PC-9 (cell line): ENCODE results near the gene XCL2. TPM values are rescaled to one million over a fixed set of nuclear protein-coding genes. Genes with fewer than 3 reads are reported as not detected.

Experiments
- BruUV-seq: library from RNA; stranded (reverse); fragments of 400-500 nt; replicated peaks from 2 replicates; lab custom pipeline; 2021; lab: Mats Ljungman, UMichigan
- CTCF ChIA-PET: fragments of 300-600 bp; sonication (Branson Sonifier 250); formaldehyde crosslinking; loops from one replicate; lab custom pipeline; 2022; ENCODE audit warnings: antibody characterized with exemption; lab: Charles Lee
- POLR2A ChIA-PET: fragments of 300-600 bp; sonication (Branson Sonifier 250); formaldehyde crosslinking; loops from one replicate; lab custom pipeline; 2022; ENCODE audit warnings: antibody characterized with exemption; ENCODE audit not compliant: unreplicated experiment; lab: Charles Lee
- DNase-seq, 2 experiments: peaks; one replicate each; pipeline versions ENCODE4 v3.0.0 to v3.0.0-alpha.2; 2015 to 2022; ENCODE audit warnings: mixed read lengths in 1 of 2
- H2AFZ ChIP-seq: fragments of 200-600 bp; sonication (generic); 2 replicates; pipeline ENCODE4 v1.8.1; 2017; ENCODE audit warnings: antibody characterized with exemption
- H3F3A ChIP-seq: fragments of 200-600 bp; sonication (generic); 2 replicates; pipeline ENCODE4 v1.8.1; 2017; ENCODE audit warnings: antibody characterized with exemption, mild to moderate bottlenecking, low read depth; ENCODE audit not compliant: insufficient read depth
- H3K27ac ChIP-seq: fragments of 200-600 bp; sonication (generic); 2 replicates; pipeline ENCODE4 v1.6.1; 2016; ENCODE audit warnings: mixed run types
- H3K27me3 ChIP-seq: fragments of 200-600 bp; sonication (generic); 2 replicates; pipeline ENCODE4 v1.6.1; 2016; ENCODE audit warnings: low read depth, mixed run types; ENCODE audit not compliant: insufficient read depth
- H3K36me3 ChIP-seq: fragments of 200-600 bp; sonication (generic); 2 replicates; pipeline ENCODE4 v1.6.1; 2016; ENCODE audit warnings: low read depth, mixed run types
- H3K4me1 ChIP-seq: fragments of 200-600 bp; sonication (generic); replicated peaks from 2 replicates; pipeline ENCODE4 v1.6.1; 2016; ENCODE audit warnings: mixed run types; ENCODE audit not compliant: insufficient read depth
- H3K4me2 ChIP-seq: fragments of 200-600 bp; sonication (generic); 2 replicates; pipeline ENCODE4 v1.6.1; 2017; ENCODE audit warnings: mixed run types
- H3K4me3 ChIP-seq: fragments of 200-600 bp; sonication (generic); 2 replicates; pipeline ENCODE4 v1.6.1; 2016; ENCODE audit warnings: mixed run types
- H3K79me2 ChIP-seq: fragments of 200-600 bp; sonication (generic); 2 replicates; pipeline ENCODE4 v1.6.1; 2017; ENCODE audit warnings: low read depth, mixed run types
- H3K9me2 ChIP-seq: fragments of 200-600 bp; sonication (generic); 2 replicates; pipeline ENCODE4 v1.8.1; 2017; ENCODE audit warnings: mild to moderate bottlenecking; ENCODE audit not compliant: insufficient read depth
- H3K9me3 ChIP-seq: fragments of 200-600 bp; sonication (generic); 2 replicates; pipeline ENCODE4 v1.8.1; 2016; ENCODE audit warnings: low read depth; ENCODE audit not compliant: insufficient read depth
- H4K20me1 ChIP-seq: fragments of 200-600 bp; sonication (generic); 2 replicates; pipeline ENCODE4 v1.8.1; 2017; ENCODE audit not compliant: insufficient read depth
- EZH2 ChIP-seq: fragments of 200-600 bp; sonication (generic); IDR thresholded peaks from 2 replicates; pipeline ENCODE4 v1.8.0; 2017; ENCODE audit warnings: antibody characterized with exemption, low read depth
- intact Hi-C: fragments of 100-400 bp; cut with micrococcal nuclease; formaldehyde crosslinking; loops from one replicate; pipeline ENCODE4 v1.10.0; 2022; ENCODE audit not compliant: unreplicated experiment
- total RNA-seq: library from RNA; stranded (reverse); gene quantifications from 2 replicates; pipeline ENCODE4 v1.2.3, GENCODE V29; 2021
- TF ChIP-seq, protein P1 (sequence below): fragments of 200-600 bp; sonication (generic); conservative IDR thresholded peaks from 2 replicates; pipeline ENCODE4 v1.6.1; 2017; ENCODE audit warnings: mixed run types, antibody characterized with exemption, mild to moderate bottlenecking, moderate library complexity

Gene XCL2
- total RNA-seq, 1 experiment from 2014 or later: not detected

DNA sequence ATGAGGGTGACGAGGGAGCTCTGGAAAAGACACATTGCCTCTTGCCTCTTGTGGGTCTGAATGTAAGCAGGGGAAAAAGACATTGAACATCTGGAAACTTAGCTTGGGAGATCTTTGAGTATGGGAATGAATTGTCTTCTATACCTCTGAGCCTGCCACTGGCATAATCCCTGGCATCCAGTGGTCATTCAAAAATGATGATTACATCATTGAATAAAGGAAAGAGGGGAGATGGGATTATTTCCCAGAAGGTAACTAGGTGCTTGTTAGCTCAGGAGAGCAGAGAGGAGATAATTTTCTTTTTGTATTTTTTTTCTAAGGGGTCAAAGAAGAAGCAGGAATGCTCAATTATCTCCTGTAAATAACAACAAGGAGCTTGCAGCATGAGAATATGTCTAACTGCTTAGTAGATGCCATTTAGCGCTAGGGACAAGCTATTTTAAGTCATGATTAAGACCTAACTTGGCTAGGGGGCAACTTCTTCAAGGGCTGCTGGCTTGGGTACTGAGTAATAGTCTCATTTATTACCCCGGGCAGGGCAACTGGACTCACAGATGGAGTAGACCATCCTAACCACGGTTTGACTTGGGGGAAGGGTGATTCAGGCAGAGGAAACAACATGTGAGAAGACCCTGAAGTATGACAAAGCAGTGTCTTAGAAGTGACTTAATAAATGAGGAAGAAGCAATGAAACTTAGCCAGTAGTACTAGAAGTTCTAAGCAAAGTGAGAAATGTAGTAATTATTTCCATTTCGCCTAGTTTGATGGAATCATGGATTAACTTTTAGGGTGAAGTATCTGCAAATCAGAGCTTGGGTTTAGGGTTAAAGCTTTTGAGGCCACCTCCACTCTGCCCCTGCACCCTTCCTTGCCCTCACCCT, 11.0 kb upstream of the XCL2 start:
- no peak overlapping the region for H3K27ac ChIP-seq
- CTCF ChIA-PET: no interaction called here

DNA sequence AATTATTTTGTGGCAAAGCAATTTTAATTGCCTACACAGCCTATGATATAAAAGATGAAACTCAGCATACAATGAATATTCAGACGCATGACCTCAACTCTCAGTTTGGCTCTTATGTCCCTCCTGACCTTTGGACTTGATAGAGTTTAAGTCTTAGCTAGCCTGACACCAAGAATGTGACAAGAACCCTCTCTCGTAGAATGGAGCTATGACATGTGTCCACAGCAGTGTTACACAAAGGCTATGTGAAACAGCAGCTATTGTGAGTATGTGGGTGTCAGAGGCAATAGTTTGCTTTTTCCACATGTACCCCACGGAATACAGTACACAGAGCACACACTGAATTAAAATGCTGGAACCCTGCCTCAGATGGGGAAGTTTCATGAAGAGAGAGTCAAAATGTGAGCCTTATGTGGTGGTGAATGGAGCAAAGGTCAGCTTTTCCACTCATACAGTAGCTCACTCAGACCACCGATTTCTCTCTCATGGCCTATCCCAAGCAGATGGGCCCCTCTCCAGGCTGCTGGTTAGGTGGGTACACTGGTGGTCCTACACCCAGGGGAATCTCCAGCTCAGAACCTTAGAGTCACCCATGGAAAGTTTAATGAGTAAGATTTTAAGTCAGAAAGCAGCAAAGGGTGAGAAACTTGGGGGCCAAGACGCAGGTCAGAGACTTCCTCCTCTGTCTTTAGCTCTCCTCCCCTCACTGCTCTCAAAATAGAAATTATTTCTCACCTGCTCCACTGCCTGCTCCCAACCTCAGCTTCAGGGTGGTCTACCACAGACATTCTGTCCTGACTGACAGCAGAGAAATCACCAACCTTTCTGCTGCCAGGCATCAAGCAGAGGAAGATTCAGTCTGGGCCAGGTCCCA, 10.1 kb upstream of the XCL2 start:
- Histone ChIP-seq H3K4me1 (no peaks in the 10 kb centered on the region; the same call in 1 of the 2 replicates), H3K79me2 (no peaks in the 10 kb centered on the region), H4K20me1 (no peaks in the 10 kb centered on the region), H3K27me3 (no peaks in the 10 kb centered on the region), H3K36me3 (no peaks in the 10 kb centered on the region), H3K9me3 (no peaks in the 10 kb centered on the region), H3K4me2 (no peak overlapping the region), H3K4me3 (no peak overlapping the region), H3K27ac (no peak overlapping the region), H2AFZ (no peak overlapping the region), H3F3A (no peaks in the 10 kb centered on the region), H3K9me2 (no peaks in the 10 kb centered on the region)
- intact Hi-C loops: no loop called here
- CTCF ChIA-PET: no interaction called here
- no peak for DNase-seq
- TF ChIP-seq, protein P1, sequence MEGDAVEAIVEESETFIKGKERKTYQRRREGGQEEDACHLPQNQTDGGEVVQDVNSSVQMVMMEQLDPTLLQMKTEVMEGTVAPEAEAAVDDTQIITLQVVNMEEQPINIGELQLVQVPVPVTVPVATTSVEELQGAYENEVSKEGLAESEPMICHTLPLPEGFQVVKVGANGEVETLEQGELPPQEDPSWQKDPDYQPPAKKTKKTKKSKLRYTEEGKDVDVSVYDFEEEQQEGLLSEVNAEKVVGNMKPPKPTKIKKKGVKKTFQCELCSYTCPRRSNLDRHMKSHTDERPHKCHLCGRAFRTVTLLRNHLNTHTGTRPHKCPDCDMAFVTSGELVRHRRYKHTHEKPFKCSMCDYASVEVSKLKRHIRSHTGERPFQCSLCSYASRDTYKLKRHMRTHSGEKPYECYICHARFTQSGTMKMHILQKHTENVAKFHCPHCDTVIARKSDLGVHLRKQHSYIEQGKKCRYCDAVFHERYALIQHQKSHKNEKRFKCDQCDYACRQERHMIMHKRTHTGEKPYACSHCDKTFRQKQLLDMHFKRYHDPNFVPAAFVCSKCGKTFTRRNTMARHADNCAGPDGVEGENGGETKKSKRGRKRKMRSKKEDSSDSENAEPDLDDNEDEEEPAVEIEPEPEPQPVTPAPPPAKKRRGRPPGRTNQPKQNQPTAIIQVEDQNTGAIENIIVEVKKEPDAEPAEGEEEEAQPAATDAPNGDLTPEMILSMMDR: no peak
- no peak for TF ChIP-seq EZH2
- POLR2A ChIA-PET: interaction anchor here (0.6 kb wide), 1 partner anchor 929 kb away, joined by 5 read pairs; no protein-coding TSS in a partner anchor
- BruUV-seq: no TSS peak

More for the DNA sequence above, 11.0 kb upstream of the XCL2 start:
- POLR2A ChIA-PET: interaction anchor here (0.6 kb wide), 1 partner anchor 929 kb away, joined by 5 read pairs; no protein-coding TSS in a partner anchor
- Histone ChIP-seq H3K4me3 (no peak overlapping the region), H3K27me3 (no peaks in the 10 kb centered on the region), H3K36me3 (no peaks in the 10 kb centered on the region), H3K4me1 (no peaks in the 10 kb centered on the region; the same call in 1 of the 2 replicates), H4K20me1 (no peaks in the 10 kb centered on the region), H3K9me2 (no peaks in the 10 kb centered on the region), H2AFZ (no peak overlapping the region), H3K4me2 (no peak overlapping the region), H3F3A (no peaks in the 10 kb centered on the region), H3K9me3 (no peaks in the 10 kb centered on the region), H3K79me2 (no peaks in the 10 kb centered on the region)
- DNase-seq: no peak
- no TSS peak for BruUV-seq
- intact Hi-C loops: no loop called here
- TF ChIP-seq, protein P1: no peak
- no peak for TF ChIP-seq EZH2

DNA sequence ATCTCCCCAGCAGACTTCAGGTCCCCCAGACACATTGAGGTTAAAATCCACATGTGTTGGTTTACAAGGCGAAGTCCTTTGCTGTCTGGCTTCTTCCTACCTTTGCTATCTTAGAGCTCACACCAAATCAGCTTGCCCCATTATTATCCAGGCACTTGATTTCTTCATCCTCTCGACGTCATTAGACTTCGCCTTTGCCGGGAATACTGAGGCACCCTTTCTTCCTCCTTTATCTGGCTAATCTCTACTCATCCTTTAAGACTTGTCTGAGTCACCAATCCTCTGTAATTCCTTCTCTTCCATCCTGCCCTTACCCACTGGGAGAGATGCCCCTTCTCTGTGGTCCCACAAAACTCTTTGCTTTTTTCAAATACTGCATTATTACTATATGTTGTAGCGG, 9.2 kb upstream of the XCL2 start:
- H3K79me2 ChIP-seq: no peaks in the 10 kb centered on the region
- POLR2A ChIA-PET: no interaction called here
- TF ChIP-seq EZH2: no peak
- TF ChIP-seq, protein P1: no peak
- no peak overlapping the region for H3K4me2 ChIP-seq
- H2AFZ ChIP-seq: no peak overlapping the region
- CTCF ChIA-PET: no interaction called here
- no TSS peak for BruUV-seq
- no peaks in the 10 kb centered on the region for H3F3A ChIP-seq
- no peaks in the 10 kb centered on the region for H3K9me2 ChIP-seq
- no peak overlapping the region for H3K27ac ChIP-seq
- no peaks in the 10 kb centered on the region for H3K36me3 ChIP-seq
- intact Hi-C loops: no loop called here
- no peaks in the 10 kb centered on the region for H3K27me3 ChIP-seq
- no peak for DNase-seq
- no peaks in the 10 kb centered on the region for H3K9me3 ChIP-seq
- no peaks in the 10 kb centered on the region; the same call in 1 of the 2 replicates for H3K4me1 ChIP-seq
- H4K20me1 ChIP-seq: no peaks in the 10 kb centered on the region
- no peak overlapping the region for H3K4me3 ChIP-seq
